GM20431 (cell line): ENCODE measurements around the gene EIF1AD.
"Not testable (repeated sequence)": the region's sequence is repeated elsewhere in the genome, so short reads cannot be mapped to it uniquely, and the experiment has no call there.

Source experiments
- in situ Hi-C: fragments of 300-500 bp; cut with MseI, MboI; formaldehyde crosslinking; loops from one replicate; pipeline ENCODE4 v1.15.0; 2020; ENCODE audit warnings: low sequenced_read_pairs; ENCODE audit not compliant: unreplicated experiment

Gene EIF1AD

GRCh38 chr11:65976216-65977176, 25.5 kb downstream of the EIF1AD start:
- in situ Hi-C loops = loop anchor here (25.0 kb wide), 1 partner anchor 264 kb away; the partner anchor contains the start of genes KAT5 and RNASEH2C

GRCh38 chr11:65975771-65976170, 26.2 kb downstream of the EIF1AD start:
- in situ Hi-C loops = loop anchor here (25.0 kb wide), 1 partner anchor 263 kb away; the partner anchor contains the start of genes KAT5 and RNASEH2C

GRCh38 chr11:65973439-65974110, 28.4 kb downstream of the EIF1AD start:
- in situ Hi-C loops = no loop called here

GRCh38 chr11:65972116-65972515, 29.8 kb downstream of the EIF1AD start:
- in situ Hi-C loops = no loop called here

- in situ Hi-C loops = no loop called here
These were observed 33.1 kb downstream of the EIF1AD start for GRCh38 chr11:65968600-65969482.

- in situ Hi-C loops = no loop called here
These were observed 34.5 kb downstream of the EIF1AD start for GRCh38 chr11:65967329-65967934.

- in situ Hi-C loops = no loop called here
These were observed 35.8 kb downstream of the EIF1AD start for GRCh38 chr11:65965986-65966762.

- in situ Hi-C loops = no loop called here
These were observed 37.1 kb downstream of the EIF1AD start for GRCh38 chr11:65964906-65965305.

GRCh38 chr11:65962141-65962564, 39.8 kb downstream of the EIF1AD start:
- in situ Hi-C loops = no loop called here

GRCh38 chr11:65961267-65962140, 40.5 kb downstream of the EIF1AD start, which contains the start of gene SART1:
Gene SART1 (plus strand): TSS chr11:65961734. CDS start chr11:65961781, 47 bp downstream.
- in situ Hi-C loops = no loop called here

- in situ Hi-C loops = no loop called here
These were observed 41.1 kb downstream of the EIF1AD start for GRCh38 chr11:65960824-65961266.

GRCh38 chr11:65958774-65959420, 43.1 kb downstream of the EIF1AD start:
- in situ Hi-C loops = no loop called here

- in situ Hi-C loops = no loop called here
These were observed 43.7 kb downstream of the EIF1AD start for GRCh38 chr11:65958291-65958690.

- in situ Hi-C loops = no loop called here
These were observed 47.2 kb downstream of the EIF1AD start for GRCh38 chr11:65954771-65955170.

GRCh38 chr11:65953471-65953870, 48.5 kb downstream of the EIF1AD start:
- in situ Hi-C loops = no loop called here

- in situ Hi-C loops = no loop called here
These were observed 49.9 kb downstream of the EIF1AD start for GRCh38 chr11:65952052-65952521.

- in situ Hi-C loops = not testable (repeated sequence)
These were observed 50.3 kb downstream of the EIF1AD start for GRCh38 chr11:65951641-65952040.
